Peyer's patch (tissue), 4 donors: ENCODE results near the gene PIK3R3.

Experiments
- POLR2A ChIP-seq, 2 donors: fragments of 450-650 bp; IDR thresholded peaks; one replicate each; pipeline ENCODE4 v1.5.1; 2017; ENCODE audit warnings: antibody characterized with exemption in 2 of 2, mild to moderate bottlenecking in 2 of 2, moderate library complexity in 2 of 2
- TF ChIP-seq, protein P1 (sequence below), 6 experiments: fragments of 450-650 bp in 4 of 6; fragments of 200-600 bp in 2 of 6; sonication (generic) in 1 of 6; IDR thresholded peaks; one replicate each; pipeline ENCODE4 v1.5.1; 2017 to 2019; ENCODE audit warnings: antibody characterized with exemption in 6 of 6, mild to moderate bottlenecking in 3 of 6, moderate library complexity in 1 of 6

DNA sequence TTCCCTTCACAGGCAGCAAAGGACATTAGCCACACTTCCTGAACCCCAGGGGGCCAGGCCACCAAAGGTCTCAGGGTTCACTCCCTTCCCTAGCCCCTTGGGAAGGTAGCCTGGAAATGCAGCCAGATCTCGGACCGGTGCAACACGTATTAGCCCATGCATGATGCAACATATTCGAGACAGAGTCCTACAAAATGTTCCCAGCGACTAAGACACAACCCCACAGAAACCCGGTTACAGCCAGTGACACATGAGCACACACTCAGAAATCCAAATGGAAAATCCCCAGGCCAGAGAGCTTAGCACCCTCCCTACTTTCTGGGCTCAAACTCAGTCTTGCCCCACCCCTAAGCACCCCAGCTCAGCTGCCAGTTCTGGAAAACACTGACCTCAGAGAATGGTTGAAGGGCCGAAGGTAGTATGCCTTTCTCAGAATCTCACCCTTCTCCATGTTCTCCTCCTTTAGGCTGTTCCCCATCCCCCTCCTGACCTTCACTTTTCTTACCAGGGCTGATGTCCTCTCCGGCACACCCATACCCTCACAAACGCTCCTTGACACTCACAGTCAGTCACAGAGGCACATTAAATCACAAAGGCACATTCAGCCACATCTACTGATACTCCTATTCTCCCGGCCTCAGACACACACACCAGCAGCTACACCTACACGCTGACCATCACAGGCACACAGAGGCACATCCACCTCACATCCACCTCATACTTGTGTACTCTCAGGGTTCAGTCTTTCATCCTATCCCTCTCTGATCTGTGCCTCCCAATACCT is 42.2 kb upstream of the PIK3R3 start, which contains the start of gene TSPAN1:
- TF ChIP-seq, protein P1, sequence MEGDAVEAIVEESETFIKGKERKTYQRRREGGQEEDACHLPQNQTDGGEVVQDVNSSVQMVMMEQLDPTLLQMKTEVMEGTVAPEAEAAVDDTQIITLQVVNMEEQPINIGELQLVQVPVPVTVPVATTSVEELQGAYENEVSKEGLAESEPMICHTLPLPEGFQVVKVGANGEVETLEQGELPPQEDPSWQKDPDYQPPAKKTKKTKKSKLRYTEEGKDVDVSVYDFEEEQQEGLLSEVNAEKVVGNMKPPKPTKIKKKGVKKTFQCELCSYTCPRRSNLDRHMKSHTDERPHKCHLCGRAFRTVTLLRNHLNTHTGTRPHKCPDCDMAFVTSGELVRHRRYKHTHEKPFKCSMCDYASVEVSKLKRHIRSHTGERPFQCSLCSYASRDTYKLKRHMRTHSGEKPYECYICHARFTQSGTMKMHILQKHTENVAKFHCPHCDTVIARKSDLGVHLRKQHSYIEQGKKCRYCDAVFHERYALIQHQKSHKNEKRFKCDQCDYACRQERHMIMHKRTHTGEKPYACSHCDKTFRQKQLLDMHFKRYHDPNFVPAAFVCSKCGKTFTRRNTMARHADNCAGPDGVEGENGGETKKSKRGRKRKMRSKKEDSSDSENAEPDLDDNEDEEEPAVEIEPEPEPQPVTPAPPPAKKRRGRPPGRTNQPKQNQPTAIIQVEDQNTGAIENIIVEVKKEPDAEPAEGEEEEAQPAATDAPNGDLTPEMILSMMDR (IDR thresholded peaks at IDR 0.05), result no peak
- no peak for TF ChIP-seq POLR2A (IDR thresholded peaks at IDR 0.05)
